GM18873 (cell line): Measurements from ENCODE around the gene TNK1.

Source experiments
- ATAC-seq: cut with Tn5 transposase; IDR thresholded peaks from one replicate; pipeline ENCODE4 v1.9.1; 2021; ENCODE audit warnings: mild to moderate bottlenecking, moderate library complexity, moderate number of reproducible peaks; ENCODE audit not compliant: unreplicated experiment, low FRiP score

TNK1 gene

DNA sequence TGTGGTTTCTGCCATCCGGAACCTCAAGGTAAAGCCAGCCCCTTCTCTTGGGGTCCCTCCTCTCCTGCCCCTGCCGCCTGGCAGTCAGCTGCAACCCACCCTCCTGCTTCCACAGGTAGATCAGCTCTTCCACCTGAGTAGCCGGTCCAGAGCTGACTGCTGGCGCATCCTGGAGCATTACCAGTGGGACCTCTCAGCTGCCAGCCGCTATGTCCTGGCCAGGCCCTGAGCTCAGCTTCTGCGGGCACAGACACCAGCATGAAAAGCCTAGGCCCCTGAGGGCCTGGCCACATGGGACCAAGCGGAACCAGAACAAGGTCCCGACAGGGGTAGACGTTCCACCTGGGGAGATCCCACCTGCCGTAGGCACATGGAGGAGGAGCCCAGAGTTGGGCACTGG, 8.0 kb downstream of the TNK1 start:
- no peak for ATAC-seq

DNA sequence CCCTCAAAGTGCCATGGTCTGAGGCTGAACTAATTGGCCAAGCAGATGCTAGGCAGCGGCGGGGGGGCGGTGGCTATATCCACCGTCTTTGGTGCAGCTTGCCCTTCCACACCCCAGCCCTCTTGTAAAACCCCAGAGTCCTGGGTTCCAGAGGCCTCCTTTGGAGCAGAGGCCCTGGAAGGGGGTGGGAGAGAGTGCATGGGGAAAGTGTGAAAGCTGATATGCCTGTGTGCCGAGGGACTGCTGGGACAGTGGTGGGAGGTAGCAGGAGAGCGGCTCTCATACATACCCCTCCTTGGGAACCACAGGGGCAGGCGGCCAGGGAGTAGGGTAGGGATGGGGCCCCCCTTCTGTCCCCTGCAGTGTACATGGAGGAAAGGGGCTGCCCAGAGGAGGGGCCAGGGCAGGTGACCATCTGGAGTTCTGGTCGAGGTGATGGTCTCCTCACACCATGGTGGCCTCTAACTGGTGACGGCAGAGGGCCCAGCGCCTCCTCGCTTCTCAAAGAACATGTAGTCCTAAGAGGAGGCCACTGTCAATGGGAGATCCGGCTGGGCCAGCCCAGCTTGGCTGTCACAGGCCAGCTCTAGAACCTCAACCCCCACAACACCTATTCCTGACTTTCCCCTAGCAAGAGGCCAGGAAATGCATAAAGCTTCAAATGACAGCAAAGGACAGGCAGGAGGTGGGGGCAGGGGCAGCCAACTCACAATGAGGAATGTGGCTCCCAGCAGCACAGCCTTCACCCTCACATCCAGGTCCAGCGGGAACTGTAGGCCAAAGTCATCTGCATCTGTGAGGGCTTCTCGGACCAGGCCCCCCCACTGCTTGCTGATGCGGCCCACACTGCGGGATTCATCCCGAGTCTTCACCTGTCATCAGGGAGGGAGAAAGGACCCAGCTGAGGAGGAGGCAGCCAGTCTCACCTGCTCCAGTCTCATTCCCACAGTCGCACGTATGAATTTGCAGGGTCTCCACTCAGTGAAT, 9.3 kb downstream of the TNK1 start:
- ATAC-seq = no peak

DNA sequence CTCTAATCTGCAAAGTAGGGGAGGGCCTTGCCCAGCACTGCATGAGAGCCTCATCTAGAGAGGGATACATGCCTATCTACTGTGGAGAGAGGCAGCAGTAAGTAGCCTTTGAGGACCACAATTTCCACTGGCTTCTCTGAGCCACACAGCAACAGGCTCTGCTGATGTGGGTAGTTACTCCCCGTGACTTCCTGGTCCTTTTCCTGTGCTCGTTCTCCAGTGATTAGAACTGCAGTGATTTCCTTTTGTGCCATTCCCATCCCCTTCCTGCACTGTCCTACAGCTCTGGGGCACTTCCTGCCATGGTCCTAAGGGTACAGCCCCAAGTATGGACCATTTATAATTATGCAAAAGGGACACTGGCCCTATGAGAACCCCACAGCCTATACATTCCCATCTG, 10.4 kb downstream of the TNK1 start:
- no peak for ATAC-seq

DNA sequence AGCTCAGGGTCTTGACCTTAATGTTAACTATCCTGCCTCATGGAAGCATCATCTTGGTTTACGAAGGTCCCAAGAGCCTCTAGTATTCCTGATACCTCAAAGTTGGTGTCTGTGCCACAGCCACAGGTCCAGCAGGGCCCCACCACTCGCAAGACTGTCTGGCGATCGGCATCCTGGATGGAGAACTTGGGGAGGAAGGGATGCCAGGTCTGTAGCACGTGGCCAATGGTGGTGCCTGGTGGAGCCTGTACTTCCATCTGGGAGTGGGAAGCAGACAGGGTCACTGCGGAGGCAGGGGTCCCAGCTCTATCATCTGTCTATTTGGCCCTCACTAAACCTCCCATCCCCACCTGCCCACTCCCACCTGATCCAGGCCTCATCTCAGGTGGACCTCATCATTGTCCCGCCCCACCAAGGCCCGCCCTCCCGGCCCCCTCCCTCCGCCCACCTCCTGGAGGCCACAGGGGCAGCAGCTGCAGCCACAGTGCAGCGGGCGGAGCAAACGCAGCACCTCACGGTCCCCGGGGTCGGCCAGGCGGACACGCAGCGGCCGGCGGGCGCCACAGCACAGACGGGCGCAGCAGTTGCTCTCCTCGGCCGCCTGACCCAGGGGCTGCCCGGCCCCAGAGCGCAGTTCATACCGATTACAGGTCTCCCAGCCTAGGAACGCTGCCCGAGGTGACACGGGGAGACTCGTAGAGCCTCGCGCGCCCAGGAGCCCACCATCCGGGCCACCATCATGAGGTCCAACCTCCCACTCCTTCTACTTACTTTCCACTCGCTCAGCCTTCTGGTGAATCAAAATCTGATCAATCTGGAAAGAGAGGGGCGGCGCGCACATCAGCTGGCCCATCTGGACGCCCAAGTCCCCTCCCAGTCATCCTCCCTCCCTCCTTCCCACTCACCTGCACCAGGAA, 12.1 kb downstream of the TNK1 start:
- no peak for ATAC-seq

DNA sequence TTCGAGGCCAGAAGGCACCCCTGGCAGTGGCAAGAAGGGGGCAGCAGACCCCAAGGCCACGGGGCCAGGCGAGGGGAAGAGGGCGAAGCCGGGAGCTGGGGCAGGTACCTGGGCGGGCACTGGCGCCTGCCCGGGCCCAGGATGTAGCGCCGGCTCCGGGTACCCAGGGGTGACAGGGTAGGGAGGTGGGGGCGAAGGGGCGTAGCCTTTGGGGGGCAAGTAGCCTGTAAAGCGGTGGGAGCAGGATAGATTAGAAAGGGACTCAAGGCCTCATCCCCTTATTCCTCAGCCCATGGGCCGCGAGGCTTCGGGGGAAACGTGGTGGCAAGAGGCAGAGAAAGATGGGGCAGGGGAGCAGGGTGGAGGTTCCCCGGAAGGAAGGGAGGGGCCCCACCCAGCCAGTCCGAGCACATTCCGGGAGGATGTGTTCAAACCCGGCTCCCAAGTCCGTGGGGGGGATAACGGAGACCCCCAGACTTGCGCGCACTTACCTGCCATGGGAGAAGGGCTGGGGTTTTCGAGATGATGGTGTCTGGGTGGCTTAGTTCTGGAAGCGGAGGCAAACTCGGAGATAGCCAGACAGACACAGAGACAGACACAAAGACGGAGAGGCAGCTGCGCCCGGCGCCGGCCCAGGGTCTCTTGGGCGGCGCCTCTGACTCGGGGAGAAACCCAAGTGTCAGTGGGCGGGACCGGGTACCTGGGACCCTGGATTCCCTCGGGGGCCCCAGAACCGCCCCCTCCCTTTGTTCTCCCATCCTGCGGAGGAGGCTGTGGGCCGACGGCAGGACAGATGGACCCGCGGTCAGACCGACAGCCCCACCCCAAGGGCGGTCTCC, 12.9 kb downstream of the TNK1 start:
- ATAC-seq = peak; percentile 19

DNA sequence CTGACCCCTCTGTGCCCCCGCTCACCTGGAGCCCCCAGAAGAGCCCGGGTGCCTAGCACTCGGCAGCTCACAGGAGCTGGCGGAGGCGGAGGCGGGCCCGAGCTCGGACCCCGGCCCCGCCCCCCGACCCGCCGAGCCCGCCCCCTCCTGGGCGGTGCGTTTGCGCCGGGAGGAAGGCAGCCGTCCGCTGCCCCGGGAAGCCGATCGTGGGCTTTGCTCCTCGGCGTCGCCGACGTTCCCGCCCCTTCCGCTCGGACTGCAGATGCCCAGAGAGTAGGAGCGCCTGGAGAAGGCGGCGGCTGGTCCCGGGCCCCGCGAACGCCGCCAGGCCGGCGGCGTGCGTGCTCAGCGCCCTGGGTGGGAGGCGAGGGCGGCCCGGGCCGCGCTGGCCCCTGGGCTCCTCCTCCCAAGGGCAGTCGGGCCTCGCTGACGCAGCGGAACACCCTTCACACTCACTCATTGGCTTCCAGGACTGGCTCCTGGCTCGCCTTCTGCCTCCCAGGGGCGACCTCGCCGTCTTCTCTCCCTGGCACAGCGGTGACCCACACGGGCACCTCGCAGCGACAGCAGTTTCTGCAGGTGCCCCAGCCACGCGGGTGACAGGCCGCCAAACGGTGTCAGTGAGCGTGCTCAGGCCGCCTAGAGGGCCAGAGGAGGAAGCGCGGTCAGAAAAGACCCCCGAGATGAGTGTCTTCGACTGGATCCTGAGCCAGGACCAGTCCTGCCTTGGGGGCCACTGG, 13.7 kb downstream of the TNK1 start, which contains the start of gene PLSCR3:
Gene PLSCR3, minus strand, starts transcription at position 74 of the 740 bp plus-strand sequence. CDS start 415 bp downstream, outside the sequence.
- ATAC-seq = peak; percentile 47

DNA sequence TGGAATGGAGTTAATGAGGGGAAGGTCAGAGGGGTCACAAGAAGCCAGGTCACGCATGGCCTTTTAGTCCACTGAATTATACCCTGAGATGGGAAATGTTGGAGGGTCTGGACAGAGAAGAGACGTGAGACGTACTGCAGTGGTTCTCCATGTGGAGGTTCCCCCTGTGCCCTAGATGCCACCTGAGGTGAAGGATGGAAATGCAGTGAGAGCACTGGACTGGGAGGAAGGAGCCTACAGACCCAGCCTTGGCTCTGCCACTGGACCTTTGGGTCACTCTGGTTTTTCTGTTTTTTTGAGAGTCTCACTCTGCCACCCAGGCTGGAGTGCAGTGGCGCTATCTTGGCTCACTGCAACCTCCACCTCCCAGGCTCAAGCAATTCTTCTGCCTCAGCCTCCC, 15.3 kb downstream of the TNK1 start:
- no peak for ATAC-seq

DNA sequence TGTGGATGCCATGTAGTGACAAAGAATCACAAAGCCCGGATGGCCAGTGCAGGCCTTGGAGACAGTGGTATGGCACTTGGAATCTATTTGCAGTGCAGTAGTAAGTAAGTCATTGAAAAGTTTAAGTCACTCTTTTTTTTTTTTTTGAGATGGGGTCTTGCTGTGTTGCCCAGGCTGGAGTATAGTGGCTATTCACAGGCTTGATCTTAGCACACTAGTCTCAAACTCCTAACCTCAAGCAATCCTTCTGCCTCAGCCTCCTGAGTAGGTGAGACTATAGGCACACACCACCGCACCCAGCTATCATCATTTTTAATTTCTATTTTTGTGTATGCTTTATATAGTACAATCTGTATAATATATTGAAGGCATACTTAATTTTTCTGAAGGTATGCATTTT, 17.7 kb downstream of the TNK1 start:
- no peak for ATAC-seq

DNA sequence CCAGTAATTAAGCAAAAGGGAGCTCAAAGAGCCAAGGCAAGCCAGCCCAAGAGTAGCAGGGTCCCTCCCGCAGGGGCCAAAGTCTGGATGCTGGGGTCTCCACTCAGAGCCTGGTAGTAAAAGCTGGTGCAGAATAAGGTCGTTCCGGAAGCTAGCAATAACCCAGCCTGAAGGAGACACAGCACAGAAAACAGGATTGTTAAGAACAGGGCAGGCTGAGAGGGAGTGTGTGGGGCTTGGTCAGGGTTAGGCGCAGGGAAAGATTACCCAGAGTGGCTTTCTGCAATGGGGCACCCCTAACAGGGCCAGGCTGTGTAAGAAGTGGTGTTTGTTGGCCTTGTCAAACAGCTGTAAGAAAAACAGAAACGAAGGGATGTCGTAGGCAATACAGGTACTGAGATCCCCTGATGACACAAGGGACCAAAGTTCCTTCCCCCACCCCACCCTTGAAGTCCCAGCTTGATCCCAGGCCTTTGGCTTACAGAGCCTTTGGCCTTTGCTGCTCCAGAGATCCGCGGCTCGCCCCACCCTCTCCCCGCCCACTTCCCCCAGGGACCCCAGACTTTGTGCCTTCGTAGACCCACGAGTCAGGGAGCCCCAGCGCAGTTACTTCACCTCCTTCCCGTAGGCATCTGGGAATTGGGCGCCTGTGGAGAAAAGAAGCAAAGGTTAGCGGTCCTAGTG, 22.3 kb downstream of the TNK1 start:
- ATAC-seq = no peak

DNA sequence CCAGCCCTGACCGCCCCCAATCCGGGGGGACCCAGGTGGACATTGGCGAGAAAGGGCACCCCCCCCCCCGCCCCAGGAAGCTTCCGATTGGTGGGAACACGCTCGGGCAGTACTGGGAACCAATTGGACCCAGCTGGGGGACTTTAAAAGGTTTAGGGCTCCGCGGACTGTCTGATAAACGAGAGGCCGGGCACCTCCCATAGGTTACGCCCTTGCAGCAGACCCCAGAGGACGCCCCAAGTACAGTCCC, 22.8 kb downstream of the TNK1 start:
- no peak for ATAC-seq

DNA sequence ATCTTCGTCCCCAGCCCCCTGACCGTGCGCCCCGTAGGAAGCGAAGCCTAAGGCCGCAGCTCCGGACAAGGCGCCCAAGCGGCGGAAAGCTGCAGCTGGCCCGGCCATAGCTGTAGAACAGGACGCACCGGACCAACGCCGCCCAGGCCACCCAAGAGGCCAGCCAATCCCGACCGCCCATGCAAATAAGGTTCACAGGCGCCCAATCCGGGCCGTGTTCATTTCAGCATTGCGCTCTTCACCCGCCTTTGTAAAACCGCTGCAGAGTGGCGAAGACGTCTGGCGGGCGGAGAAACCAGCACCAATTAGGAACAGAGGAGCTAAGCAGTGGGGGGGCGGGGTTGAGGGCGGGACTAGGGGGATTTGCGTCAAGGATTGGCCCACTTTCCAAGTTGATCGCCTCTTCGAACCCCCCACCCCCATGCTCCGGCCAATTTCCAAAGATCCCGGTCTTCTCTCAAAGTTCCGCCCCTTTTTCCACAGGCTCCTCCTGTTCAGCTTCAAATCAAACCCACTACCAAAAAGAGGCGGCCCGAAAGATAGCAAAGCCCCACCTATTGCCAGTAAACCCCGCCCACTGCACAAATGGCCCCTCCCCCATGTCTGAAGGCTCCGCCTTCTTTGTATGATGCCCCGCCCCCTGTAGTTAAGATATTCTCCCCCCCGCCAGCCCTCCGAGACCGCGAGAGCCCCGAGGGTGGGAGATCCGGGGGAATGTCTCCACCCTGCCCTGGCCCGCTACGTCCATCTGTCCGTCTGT, 23.3 kb downstream of the TNK1 start, which contains the start of gene TMEM256:
Gene TMEM256, minus strand, starts transcription at position 121 of the 760 bp plus-strand sequence. Its CDS starts 13 bp downstream, at position 108.
- ATAC-seq = peak; percentile 87

DNA sequence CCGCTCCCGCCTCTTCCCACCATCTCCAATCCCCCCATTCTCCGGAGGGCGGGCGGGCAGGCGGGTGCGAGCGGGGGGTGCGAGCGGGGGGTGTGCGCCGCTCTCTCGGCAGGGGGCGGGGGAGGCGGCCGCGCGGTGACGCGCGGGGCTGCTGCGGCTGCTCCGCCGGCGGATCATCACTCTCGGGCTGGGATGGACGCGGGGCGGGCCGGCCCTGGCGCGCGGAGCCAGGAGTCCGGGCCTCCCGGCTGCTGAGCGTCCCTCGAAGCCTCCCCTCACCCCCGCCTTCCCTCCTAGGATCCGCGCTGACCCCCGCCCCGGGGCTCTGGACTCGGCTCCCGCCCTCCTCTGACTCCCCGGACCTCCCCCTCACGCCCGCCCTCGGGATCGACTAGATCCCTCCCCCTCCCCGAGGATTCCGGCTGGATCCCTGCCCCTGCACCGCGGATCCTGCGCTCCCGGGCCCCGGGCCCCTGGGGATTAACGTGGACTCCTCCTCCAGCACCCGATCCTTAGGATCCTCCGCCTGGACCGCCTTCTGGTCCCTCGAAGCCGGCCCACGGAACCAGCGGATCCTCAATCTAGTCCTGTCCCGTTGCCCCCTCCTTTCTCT, 24.0 kb downstream of the TNK1 start:
- ATAC-seq = no peak

DNA sequence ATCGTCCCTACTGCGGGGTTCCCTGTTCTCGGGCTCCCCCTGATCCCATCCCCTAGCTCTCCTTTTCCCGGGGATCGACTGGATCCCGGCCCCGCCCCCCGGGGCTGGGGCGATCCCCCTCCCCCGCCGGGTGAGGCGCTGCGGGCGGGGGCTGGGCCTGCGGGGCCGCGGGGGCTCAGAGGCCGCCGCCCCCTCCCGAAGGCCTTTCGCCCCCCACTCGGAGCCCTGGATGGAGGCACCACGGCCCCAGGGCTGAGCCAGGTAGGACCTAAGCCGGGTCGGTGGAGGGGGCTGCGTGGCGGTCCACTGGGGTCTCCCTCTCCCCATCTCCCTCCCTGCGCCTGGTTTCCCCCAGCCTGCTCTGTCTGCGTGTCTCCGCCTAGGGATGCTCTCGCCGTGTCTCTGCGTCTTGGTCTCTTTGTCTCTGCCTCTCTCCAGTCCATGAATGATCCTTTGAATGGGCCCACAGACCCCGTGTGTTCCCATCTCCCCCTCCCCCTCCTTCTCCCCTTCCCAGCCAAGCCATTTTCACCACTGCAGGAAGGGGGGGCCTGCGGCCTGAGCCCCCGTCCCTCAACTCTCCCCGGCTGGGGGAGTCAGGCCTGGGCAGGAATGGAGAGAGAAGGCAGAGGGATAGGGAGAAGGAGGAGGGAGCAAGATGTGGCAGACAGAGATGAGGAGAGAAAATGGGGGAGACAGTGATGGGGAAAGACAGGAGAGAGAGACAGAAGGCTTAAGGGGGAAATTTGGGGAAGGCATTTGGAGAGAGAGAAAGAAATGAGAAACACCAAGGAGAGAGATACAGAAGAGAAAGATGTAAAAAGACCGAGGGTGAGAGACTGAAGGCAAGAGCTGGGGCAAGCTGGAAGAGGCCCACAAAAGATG, 24.7 kb downstream of the TNK1 start:
- ATAC-seq = no peak

DNA sequence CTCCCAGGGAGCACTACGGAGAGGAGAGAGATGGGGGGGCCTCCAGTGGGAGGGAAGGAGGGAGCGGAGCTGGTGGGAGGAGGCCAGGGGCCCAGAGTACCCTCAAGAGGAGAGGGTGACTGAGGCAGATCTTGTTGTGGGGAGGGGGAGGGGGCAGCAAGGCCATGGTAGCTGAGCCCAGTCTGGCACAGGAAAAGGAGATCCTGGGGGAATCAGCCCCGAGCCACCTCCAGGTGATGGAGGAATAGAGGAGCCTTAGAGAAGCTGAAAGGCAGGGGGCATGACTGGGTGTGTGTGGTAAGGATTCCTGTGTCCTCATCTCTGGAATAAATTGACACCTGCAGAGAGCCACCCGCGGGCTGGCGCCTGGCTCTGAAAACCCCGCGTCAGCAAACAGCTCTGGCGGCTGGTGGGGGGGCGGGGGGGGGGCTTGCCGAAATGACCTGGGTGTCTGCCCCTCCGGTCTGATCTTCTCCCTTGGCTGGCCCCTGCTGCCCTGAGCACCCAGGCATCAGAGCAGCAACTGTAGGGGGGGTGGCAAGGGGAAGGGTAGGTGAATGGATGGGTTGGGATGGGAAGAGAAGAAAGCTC, 25.4 kb downstream of the TNK1 start:
- no peak for ATAC-seq

DNA sequence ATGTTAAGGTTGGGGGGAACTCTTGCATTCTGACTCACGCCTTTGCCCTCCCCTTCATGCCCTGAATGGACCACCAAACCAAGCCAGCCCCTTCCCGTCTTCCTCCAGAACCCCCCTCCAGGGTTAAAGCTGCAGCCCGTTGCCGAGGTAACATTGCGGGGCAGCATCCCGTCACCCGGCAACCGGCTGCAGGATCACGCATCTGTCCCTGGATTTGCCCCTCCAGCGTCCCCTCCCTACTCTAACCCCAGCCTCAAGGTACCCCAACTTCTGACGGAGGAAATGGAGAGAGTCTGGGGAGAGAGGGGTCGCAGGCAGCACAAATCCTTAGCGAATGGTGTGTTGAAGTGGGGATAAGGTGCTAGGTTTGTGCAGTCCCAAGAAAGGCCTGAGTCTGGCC, 26.2 kb downstream of the TNK1 start:
- ATAC-seq = no peak

DNA sequence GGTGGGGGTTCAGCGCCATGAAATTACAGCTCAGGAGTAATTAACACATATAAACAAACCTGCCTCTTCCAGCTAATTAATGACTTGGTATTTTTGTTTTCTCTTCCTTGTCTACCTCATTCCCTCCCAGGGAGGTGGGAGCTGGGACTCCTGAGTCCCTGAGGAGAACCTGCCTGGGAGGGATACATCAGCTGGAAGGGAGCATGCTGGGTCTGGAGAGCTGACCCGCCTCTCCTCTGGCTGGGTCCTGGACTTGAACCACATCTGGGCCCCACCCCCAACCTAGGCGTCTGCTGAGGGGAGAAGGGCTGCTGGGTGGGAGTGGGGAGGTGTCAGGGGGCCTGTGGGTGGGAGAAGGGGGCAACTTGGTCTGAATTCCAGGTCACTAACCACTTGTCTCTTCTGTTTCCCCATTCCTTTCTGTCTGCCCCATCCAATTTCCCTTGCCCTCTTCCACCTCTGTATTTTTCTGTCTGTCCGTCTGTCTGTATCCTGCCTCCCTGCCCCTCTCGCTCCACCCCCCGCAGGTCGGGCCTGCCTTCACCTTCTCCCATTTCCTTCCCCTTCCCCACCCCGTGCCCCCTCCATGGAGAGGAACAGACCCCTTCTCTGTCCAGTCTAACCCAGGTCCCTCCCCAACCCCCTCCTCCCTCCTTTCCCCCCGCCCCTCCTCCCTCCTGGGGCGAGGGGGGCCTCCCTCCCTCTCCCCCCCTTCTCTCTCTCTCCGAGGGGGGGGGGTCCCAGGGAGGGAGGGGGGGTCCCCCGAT, 26.8 kb downstream of the TNK1 start, which contains the start of gene NLGN2:
Gene NLGN2, plus strand, starts transcription at position 361 of the 767 bp plus-strand sequence. CDS start 411 bp downstream, outside the sequence.
- ATAC-seq = no peak
